H9 (cell line): ENCODE measurements around the gene LMO3. TPM values are rescaled to one million over a fixed set of nuclear protein-coding genes. Genes with fewer than 3 reads are reported as not detected.

Source experiments
- DNase-seq: peaks from one replicate; pipeline ENCODE4 v3.0.0-alpha.2; 2017
- H2AFZ ChIP-seq: one replicate; pipeline ENCODE4 v1.6.1; 2013; ENCODE audit warnings: mild to moderate bottlenecking, low read length, control low read depth, moderate library complexity
- H2AK5ac ChIP-seq: 2 replicates; pipeline ENCODE4 v1.6.1; 2013; ENCODE audit warnings: low read length, control low read depth, mixed read lengths; ENCODE audit not compliant: insufficient read length
- H2BK120ac ChIP-seq: one replicate; pipeline ENCODE4 v1.6.1; 2013; ENCODE audit warnings: low read depth, mild to moderate bottlenecking, low read length, control low read depth, inconsistent platforms; ENCODE audit not compliant: poor library complexity, severe bottlenecking
- H2BK12ac ChIP-seq: 2 replicates; pipeline ENCODE4 v1.6.1; 2013; ENCODE audit warnings: low read length, control low read depth, mixed read lengths, low read depth; ENCODE audit not compliant: insufficient read length
- H2BK15ac ChIP-seq: 2 replicates; pipeline ENCODE4 v1.6.1; 2013; ENCODE audit warnings: low read depth, low read length, control low read depth
- H2BK20ac ChIP-seq: one replicate; pipeline ENCODE4 v1.6.1; 2013; ENCODE audit warnings: low read depth, mild to moderate bottlenecking, low read length, control low read depth, inconsistent platforms; ENCODE audit not compliant: poor library complexity, severe bottlenecking
- H2BK5ac ChIP-seq: 2 replicates; pipeline ENCODE4 v1.6.1; 2013; ENCODE audit warnings: low read length, control low read depth, mixed read lengths; ENCODE audit not compliant: insufficient read length
- H3K14ac ChIP-seq: 2 replicates; pipeline ENCODE4 v1.6.1; 2013; ENCODE audit warnings: low read length, control low read depth; ENCODE audit not compliant: insufficient read depth
- H3K18ac ChIP-seq: 2 replicates; pipeline ENCODE4 v1.6.1; 2013; ENCODE audit warnings: low read depth, mild to moderate bottlenecking, mixed read lengths, low read length, control low read depth; ENCODE audit not compliant: insufficient read length
- H3K23ac ChIP-seq: 2 replicates; pipeline ENCODE4 v1.6.1; 2013; ENCODE audit warnings: low read length, control low read depth, mixed read lengths, low read depth; ENCODE audit not compliant: insufficient read length
- H3K23me2 ChIP-seq: 2 replicates; pipeline ENCODE4 v1.6.1; 2013; ENCODE audit warnings: low read depth, mild to moderate bottlenecking, mixed read lengths, low read length, control low read depth; ENCODE audit not compliant: insufficient read length, poor library complexity, severe bottlenecking
- H3K27ac ChIP-seq: 2 replicates; pipeline ENCODE4 v1.5.1; 2013; ENCODE audit warnings: low read length, control low read depth, mixed read lengths, low read depth; ENCODE audit not compliant: insufficient read length
- H3K27me3 ChIP-seq: 2 replicates; pipeline ENCODE4 v1.6.1; 2013; ENCODE audit warnings: low read length, control low read depth, inconsistent platforms; ENCODE audit not compliant: insufficient read depth
- H3K4ac ChIP-seq: 2 replicates; pipeline ENCODE4 v1.6.1; 2013; ENCODE audit warnings: low read depth, mild to moderate bottlenecking, control low read depth, inconsistent platforms, low read length, moderate library complexity
- H3K4me1 ChIP-seq: 2 replicates; pipeline ENCODE4 v1.6.1; 2013; ENCODE audit warnings: low read length, control low read depth, inconsistent platforms; ENCODE audit not compliant: insufficient read depth
- H3K4me2 ChIP-seq: 2 replicates; pipeline ENCODE4 v1.6.1; 2013; ENCODE audit warnings: low read length, control low read depth, mixed read lengths; ENCODE audit not compliant: insufficient read length, insufficient read depth
- H3K56ac ChIP-seq: 2 replicates; pipeline ENCODE4 v1.6.1; 2013; ENCODE audit warnings: low read depth, mild to moderate bottlenecking, mixed read lengths, low read length, control low read depth; ENCODE audit not compliant: insufficient read length
- H3K79me1 ChIP-seq: 2 replicates; pipeline ENCODE4 v1.6.1; 2013; ENCODE audit warnings: low read depth, mild to moderate bottlenecking, moderate library complexity, low read length, control low read depth, inconsistent platforms; ENCODE audit not compliant: insufficient read depth, poor library complexity, severe bottlenecking
- H3K79me2 ChIP-seq: 2 replicates; pipeline ENCODE4 v1.6.1; 2013; ENCODE audit warnings: low read length, control low read depth, inconsistent platforms; ENCODE audit not compliant: insufficient read depth
- H3K9ac ChIP-seq: 2 replicates; pipeline ENCODE4 v1.6.1; 2013; ENCODE audit warnings: low read length, control low read depth, mixed read lengths; ENCODE audit not compliant: insufficient read length; ENCODE audit errors: extremely low read depth
- H3K9me3 ChIP-seq: one replicate; pipeline ENCODE4 v1.6.1; 2013; ENCODE audit warnings: low read depth, low read length, inconsistent platforms; ENCODE audit not compliant: control insufficient read depth
- H3T11ph ChIP-seq: one replicate; pipeline ENCODE4 v1.6.1; 2013; ENCODE audit warnings: mild to moderate bottlenecking, low read length, control low read depth, inconsistent platforms
- H4K20me1 ChIP-seq: one replicate; pipeline ENCODE4 v1.6.1; 2013; ENCODE audit not compliant: control insufficient read depth, insufficient read length, insufficient read depth
- H4K5ac ChIP-seq: 2 replicates; pipeline ENCODE4 v1.6.1; 2013; ENCODE audit warnings: low read depth, mild to moderate bottlenecking, mixed read lengths, low read length, control low read depth; ENCODE audit not compliant: insufficient read length
- H4K8ac ChIP-seq: replicated peaks from 2 replicates; pipeline ENCODE4 v1.6.1; 2013; ENCODE audit warnings: low read length, control low read depth, mixed read lengths, low read depth; ENCODE audit not compliant: insufficient read length
- H4K91ac ChIP-seq: 2 replicates; pipeline ENCODE4 v1.6.1; 2013; ENCODE audit warnings: low read depth, mild to moderate bottlenecking, moderate library complexity, mixed read lengths, low read length, control low read depth; ENCODE audit not compliant: insufficient read length
- H3K27ac Mint-ChIP-seq, 3 experiments: 2 replicates in 2 of 3; 3 replicates in 1 of 3; pipeline ENCODE4 v1.8.0; 2020 to 2021; ENCODE audit warnings: mixed read lengths in 3 of 3, mild to moderate bottlenecking in 1 of 3, moderate library complexity in 1 of 3
- H3K27me3 Mint-ChIP-seq: 2 replicates; pipeline ENCODE4 v1.8.0; 2021; ENCODE audit warnings: low read depth, mild to moderate bottlenecking, moderate library complexity, mixed read lengths
- H3K36me3 Mint-ChIP-seq, 3 experiments: 2 replicates in 2 of 3; 3 replicates in 1 of 3; pipeline ENCODE4 v1.8.0; 2020 to 2021; ENCODE audit warnings: low read depth in 3 of 3, mixed read lengths in 3 of 3; ENCODE audit not compliant: insufficient read depth in 1 of 3
- H3K4me1 Mint-ChIP-seq, 2 experiments: 2 replicates each; pipeline ENCODE4 v1.8.0; 2020; ENCODE audit warnings: mixed read lengths in 2 of 2
- H3K4me3 Mint-ChIP-seq, 2 experiments: 2 replicates in 1 of 2; 3 replicates in 1 of 2; pipeline ENCODE4 v1.8.0; 2020 to 2021; ENCODE audit warnings: mild to moderate bottlenecking in 2 of 2, mixed read lengths in 2 of 2, moderate library complexity in 1 of 2
- H3K9me3 Mint-ChIP-seq, 2 experiments: 2 replicates in 1 of 2; 3 replicates in 1 of 2; pipeline ENCODE4 v1.8.0; 2020; ENCODE audit warnings: mild to moderate bottlenecking in 2 of 2, mixed read lengths in 2 of 2, moderate library complexity in 1 of 2
- total RNA-seq: library from RNA; stranded (reverse); gene quantifications from 2 replicates; pipeline ENCODE4 v1.2.1, GENCODE V29; 2021
- TF ChIP-seq, protein P1 (sequence below): fragments of 200-600 bp; sonication (generic); conservative IDR thresholded peaks from 3 replicates; pipeline ENCODE4 v1.8.0; 2021; ENCODE audit warnings: antibody characterized with exemption, mild to moderate bottlenecking

LMO3 gene
- total RNA-seq, 1 experiment from 2014 or later = not detected

DNA sequence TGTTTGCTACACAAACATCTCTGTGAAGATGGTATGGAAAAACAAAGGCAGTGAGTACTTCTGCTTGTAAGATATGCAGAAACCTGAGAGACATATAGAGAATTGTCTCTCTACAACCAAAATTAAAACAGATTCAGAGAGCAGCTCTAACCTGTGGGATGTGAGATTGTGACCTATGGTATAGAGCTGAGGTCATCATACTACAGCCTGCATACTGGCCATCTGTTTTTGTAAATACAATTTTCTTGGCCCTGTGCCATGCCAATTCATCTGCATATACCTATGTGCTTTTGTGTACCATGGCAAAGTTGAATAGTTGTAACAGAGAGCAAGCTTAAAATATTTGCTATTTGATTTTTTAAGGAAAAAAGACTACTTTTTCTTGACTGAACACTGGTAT lies 99.6 kb downstream of the LMO3 start:
- H3K23ac ChIP-seq = no peak overlapping the region
- H3K18ac ChIP-seq = no peak overlapping the region

More for the DNA sequence above, 99.6 kb downstream of the LMO3 start:
- no peak overlapping the region for H3K9ac ChIP-seq
- no peak overlapping the region for H2BK120ac ChIP-seq
- peaks cover 2% of the 10 kb centered on the region; the same call in 1 of the 2 replicates for H3K4me1 ChIP-seq
- H3K9me3 Mint-ChIP-seq = no peaks in the 10 kb centered on the region; a peak in 2 of 5 replicates
- no peak overlapping the region for H2BK15ac ChIP-seq
- H4K20me1 ChIP-seq = no peaks in the 10 kb centered on the region
- H3K4me2 ChIP-seq = no peak overlapping the region
- TF ChIP-seq, protein P1, sequence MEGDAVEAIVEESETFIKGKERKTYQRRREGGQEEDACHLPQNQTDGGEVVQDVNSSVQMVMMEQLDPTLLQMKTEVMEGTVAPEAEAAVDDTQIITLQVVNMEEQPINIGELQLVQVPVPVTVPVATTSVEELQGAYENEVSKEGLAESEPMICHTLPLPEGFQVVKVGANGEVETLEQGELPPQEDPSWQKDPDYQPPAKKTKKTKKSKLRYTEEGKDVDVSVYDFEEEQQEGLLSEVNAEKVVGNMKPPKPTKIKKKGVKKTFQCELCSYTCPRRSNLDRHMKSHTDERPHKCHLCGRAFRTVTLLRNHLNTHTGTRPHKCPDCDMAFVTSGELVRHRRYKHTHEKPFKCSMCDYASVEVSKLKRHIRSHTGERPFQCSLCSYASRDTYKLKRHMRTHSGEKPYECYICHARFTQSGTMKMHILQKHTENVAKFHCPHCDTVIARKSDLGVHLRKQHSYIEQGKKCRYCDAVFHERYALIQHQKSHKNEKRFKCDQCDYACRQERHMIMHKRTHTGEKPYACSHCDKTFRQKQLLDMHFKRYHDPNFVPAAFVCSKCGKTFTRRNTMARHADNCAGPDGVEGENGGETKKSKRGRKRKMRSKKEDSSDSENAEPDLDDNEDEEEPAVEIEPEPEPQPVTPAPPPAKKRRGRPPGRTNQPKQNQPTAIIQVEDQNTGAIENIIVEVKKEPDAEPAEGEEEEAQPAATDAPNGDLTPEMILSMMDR = no peak
- no peaks in the 10 kb centered on the region for H3K27me3 ChIP-seq
- H2BK12ac ChIP-seq = no peak overlapping the region
- no peak overlapping the region for H4K8ac ChIP-seq
- H3K79me1 ChIP-seq = no peaks in the 10 kb centered on the region
- H3K27ac Mint-ChIP-seq = no peak overlapping the region
- DNase-seq = no peak
- H3K79me2 ChIP-seq = no peaks in the 10 kb centered on the region
- H2BK5ac ChIP-seq = no peak overlapping the region
- no peak overlapping the region for H3K27ac ChIP-seq
- no peaks in the 10 kb centered on the region for H3K9me3 ChIP-seq
- H3T11ph ChIP-seq = no peak overlapping the region
- no peak overlapping the region for H2BK20ac ChIP-seq
- H3K4ac ChIP-seq = no peak overlapping the region
- no peak overlapping the region for H2AK5ac ChIP-seq
- H2AFZ ChIP-seq = no peak overlapping the region
- peaks cover 16 to 17% of the 10 kb centered on the region in 2 experiments for H3K4me1 Mint-ChIP-seq
- H3K27me3 Mint-ChIP-seq = no peaks in the 10 kb centered on the region
- no peak overlapping the region for H3K14ac ChIP-seq
- no peak overlapping the region for H3K4me3 Mint-ChIP-seq
- H3K23me2 ChIP-seq = no peaks in the 10 kb centered on the region
- H3K36me3 Mint-ChIP-seq = no peaks in the 10 kb centered on the region; a peak in 1 of 7 replicates
- H4K91ac ChIP-seq = no peak overlapping the region
- H3K56ac ChIP-seq = no peak overlapping the region
- no peak overlapping the region for H4K5ac ChIP-seq
